T-helper 2 cell treated with Interferon-gamma antibody and Interleukin-4, amounts not matched to agents 5 μg/mL and 100 μg/mL, for 36 hours (primary cell): ENCODE data around the gene MBOAT1.
"Not testable (repeated sequence)": the region's sequence is repeated elsewhere in the genome, so short reads cannot be mapped to it uniquely, and the experiment has no call there.

ENCODE experiments used
- DNase-seq: peaks from one replicate; pipeline ENCODE4 v3.0.0; 2021; ENCODE audit warnings: low spot score
- H3K27ac Mint-ChIP-seq: one replicate; pipeline ENCODE4 v1.8.0; 2021; ENCODE audit warnings: mild to moderate bottlenecking, mixed read lengths
- H3K27me3 Mint-ChIP-seq: one replicate; pipeline ENCODE4 v1.8.0; 2021; ENCODE audit warnings: low read depth, mixed read lengths
- H3K36me3 Mint-ChIP-seq: one replicate; pipeline ENCODE4 v1.8.0; 2021; ENCODE audit warnings: low read depth, mixed read lengths
- H3K4me1 Mint-ChIP-seq: one replicate; pipeline ENCODE4 v1.8.0; 2021; ENCODE audit warnings: low read depth, mixed read lengths
- H3K4me3 Mint-ChIP-seq: one replicate; pipeline ENCODE4 v1.8.0; 2022; ENCODE audit warnings: mild to moderate bottlenecking, moderate library complexity, mixed read lengths
- H3K9me3 Mint-ChIP-seq: one replicate; pipeline ENCODE4 v1.8.0; 2021; ENCODE audit warnings: mixed read lengths

Gene MBOAT1

GRCh38 chr6:20160541-20161283, 51.6 kb downstream of the MBOAT1 start:
- no peak overlapping the region for H3K4me3 Mint-ChIP-seq
- H3K9me3 Mint-ChIP-seq, result no peaks in the 10 kb centered on the region
- no peaks in the 10 kb centered on the region for H3K27me3 Mint-ChIP-seq
- DNase-seq, result no peak
- H3K27ac Mint-ChIP-seq, result no peak overlapping the region
- H3K4me1 Mint-ChIP-seq, result peaks cover 7% of the 10 kb centered on the region
- H3K36me3 Mint-ChIP-seq, result peaks cover 14% of the 10 kb centered on the region

GRCh38 chr6:20159781-20160540, 52.3 kb downstream of the MBOAT1 start:
- no peaks in the 10 kb centered on the region for H3K9me3 Mint-ChIP-seq
- no peak overlapping the region for H3K4me3 Mint-ChIP-seq
- H3K4me1 Mint-ChIP-seq, result peaks cover 9% of the 10 kb centered on the region
- H3K27me3 Mint-ChIP-seq, result no peaks in the 10 kb centered on the region
- H3K36me3 Mint-ChIP-seq, result peaks cover 13% of the 10 kb centered on the region
- DNase-seq, result no peak
- H3K27ac Mint-ChIP-seq, result no peak overlapping the region

GRCh38 chr6:20159098-20159497, 53.2 kb downstream of the MBOAT1 start:
- no peaks in the 10 kb centered on the region for H3K27me3 Mint-ChIP-seq
- peaks cover 12% of the 10 kb centered on the region for H3K4me1 Mint-ChIP-seq
- H3K36me3 Mint-ChIP-seq, result peaks cover 15% of the 10 kb centered on the region
- H3K4me3 Mint-ChIP-seq, result no peak overlapping the region
- no peaks in the 10 kb centered on the region for H3K9me3 Mint-ChIP-seq
- no peak overlapping the region for H3K27ac Mint-ChIP-seq
- DNase-seq, result no peak

GRCh38 chr6:20158676-20159075, 53.6 kb downstream of the MBOAT1 start:
- H3K36me3 Mint-ChIP-seq, result peaks cover 15% of the 10 kb centered on the region
- no peak overlapping the region for H3K4me3 Mint-ChIP-seq
- H3K9me3 Mint-ChIP-seq, result no peaks in the 10 kb centered on the region
- H3K27ac Mint-ChIP-seq, result no peak overlapping the region
- H3K27me3 Mint-ChIP-seq, result no peaks in the 10 kb centered on the region
- H3K4me1 Mint-ChIP-seq, result peaks cover 12% of the 10 kb centered on the region
- no peak for DNase-seq

GRCh38 chr6:20156824-20157223, 55.4 kb downstream of the MBOAT1 start:
- no peak overlapping the region for H3K27ac Mint-ChIP-seq
- DNase-seq, result no peak
- H3K4me3 Mint-ChIP-seq, result no peak overlapping the region
- H3K27me3 Mint-ChIP-seq, result no peaks in the 10 kb centered on the region
- H3K4me1 Mint-ChIP-seq, result peaks cover 11% of the 10 kb centered on the region
- H3K36me3 Mint-ChIP-seq, result peaks cover 18% of the 10 kb centered on the region
- H3K9me3 Mint-ChIP-seq, result no peaks in the 10 kb centered on the region

- no peak for DNase-seq
- Mint-ChIP-seq H3K36me3 (peaks cover 33% of the 10 kb centered on the region), H3K27me3 (no peaks in the 10 kb centered on the region), H3K9me3 (no peaks in the 10 kb centered on the region), H3K4me1 (peaks cover 9% of the 10 kb centered on the region), H3K27ac (no peak overlapping the region), H3K4me3 (no peak overlapping the region)
These were observed 57.5 kb downstream of the MBOAT1 start for GRCh38 chr6:20154753-20155152.

- Mint-ChIP-seq H3K9me3 (no peaks in the 10 kb centered on the region), H3K27ac (no peak overlapping the region), H3K4me1 (peaks cover 7% of the 10 kb centered on the region), H3K4me3 (no peak overlapping the region), H3K36me3 (peaks cover 36% of the 10 kb centered on the region), H3K27me3 (no peaks in the 10 kb centered on the region)
- DNase-seq, result no peak
These were observed 59.1 kb downstream of the MBOAT1 start for GRCh38 chr6:20153194-20153593.

GRCh38 chr6:20148433-20148832, 63.8 kb downstream of the MBOAT1 start:
- peaks cover 29% of the 10 kb centered on the region for H3K36me3 Mint-ChIP-seq
- DNase-seq, result no peak
- H3K27me3 Mint-ChIP-seq, result no peaks in the 10 kb centered on the region
- peaks cover 4% of the 10 kb centered on the region for H3K9me3 Mint-ChIP-seq
- peaks cover 2% of the 10 kb centered on the region for H3K4me1 Mint-ChIP-seq
- no peak overlapping the region for H3K4me3 Mint-ChIP-seq
- no peak overlapping the region for H3K27ac Mint-ChIP-seq

- Mint-ChIP-seq H3K36me3 (peaks cover 35% of the 10 kb centered on the region), H3K4me3 (no peak overlapping the region), H3K27ac (no peak overlapping the region), H3K4me1 (peaks cover under 1% of the 10 kb centered on the region), H3K27me3 (no peaks in the 10 kb centered on the region), H3K9me3 (peaks cover 4% of the 10 kb centered on the region)
- DNase-seq, result no peak
These were observed 64.8 kb downstream of the MBOAT1 start for GRCh38 chr6:20147469-20147868.

GRCh38 chr6:20146831-20147230, 65.4 kb downstream of the MBOAT1 start:
- H3K4me1 Mint-ChIP-seq, H3K9me3 Mint-ChIP-seq, H3K27me3 Mint-ChIP-seq, H3K4me3 Mint-ChIP-seq, H3K27ac Mint-ChIP-seq, DNase-seq: not testable (repeated sequence)
- H3K36me3 Mint-ChIP-seq, result peaks cover 34% of the 10 kb centered on the region

GRCh38 chr6:20146291-20146690, 66.0 kb downstream of the MBOAT1 start:
- Mint-ChIP-seq H3K4me1 (no peaks in the 10 kb centered on the region), H3K27ac (no peak overlapping the region), H3K36me3 (peaks cover 33% of the 10 kb centered on the region), H3K9me3 (peaks cover 4% of the 10 kb centered on the region), H3K27me3 (no peaks in the 10 kb centered on the region), H3K4me3 (no peak overlapping the region)
- no peak for DNase-seq

- Mint-ChIP-seq H3K27me3 (no peaks in the 10 kb centered on the region), H3K36me3 (peaks cover 31% of the 10 kb centered on the region), H3K9me3 (peaks cover 4% of the 10 kb centered on the region), H3K4me3 (no peak overlapping the region), H3K4me1 (peaks cover 3% of the 10 kb centered on the region), H3K27ac (no peak overlapping the region)
- no peak for DNase-seq
These were observed 69.4 kb downstream of the MBOAT1 start for GRCh38 chr6:20142866-20143265.

GRCh38 chr6:20141931-20142330, 70.3 kb downstream of the MBOAT1 start:
- H3K27ac Mint-ChIP-seq, result no peak overlapping the region
- H3K36me3 Mint-ChIP-seq, result peaks cover 35% of the 10 kb centered on the region
- H3K9me3 Mint-ChIP-seq, result peaks cover 1% of the 10 kb centered on the region
- peaks cover 9% of the 10 kb centered on the region for H3K4me1 Mint-ChIP-seq
- no peak for DNase-seq
- no peak overlapping the region for H3K4me3 Mint-ChIP-seq
- H3K27me3 Mint-ChIP-seq, result no peaks in the 10 kb centered on the region

GRCh38 chr6:20139127-20139963, 72.9 kb downstream of the MBOAT1 start:
- not testable (repeated sequence) for H3K27me3 Mint-ChIP-seq, H3K9me3 Mint-ChIP-seq, H3K27ac Mint-ChIP-seq, H3K4me3 Mint-ChIP-seq, H3K4me1 Mint-ChIP-seq, DNase-seq
- peaks cover 39% of the 10 kb centered on the region for H3K36me3 Mint-ChIP-seq
